Measurements from ENCODE around the gene ARFGEF3.

- TF ChIP-seq CTCF (IDR thresholded peaks at IDR 0.05): no peak
- TF ChIP-seq POLR2A (IDR thresholded peaks at IDR 0.05): no peak
Observed at GRCh38 chr6:138291036-138291848, 129.5 kb downstream of the ARFGEF3 start.
